H1 (cell line): Measurements from ENCODE around the gene E2F1. TPM values are rescaled to one million over a fixed set of nuclear protein-coding genes. Genes with fewer than 3 reads are reported as not detected.

Experiments used
- CHD2 ChIP-seq: IDR thresholded peaks from 2 replicates; pipeline ENCODE4 v1.6.1; 2012; ENCODE audit warnings: low read length, improper control_type of control experiment
- EGR1 ChIP-seq: IDR thresholded peaks from 2 replicates; pipeline ENCODE4 v1.6.1; 2011; ENCODE audit warnings: low read depth, low read length, borderline replicate concordance
- HDAC2 ChIP-seq, 2 experiments: fragments of 300-600 bp in 1 of 2; sonication (generic) in 1 of 2; IDR thresholded peaks; 2 replicates each; pipeline ENCODE4 v1.6.1; 2011 to 2012; ENCODE audit warnings: low read depth in 2 of 2, low read length in 2 of 2, mild to moderate bottlenecking in 2 of 2, moderate library complexity in 2 of 2, borderline replicate concordance in 1 of 2, inconsistent platforms in 1 of 2
- POU5F1 ChIP-seq: IDR thresholded peaks from 2 replicates; pipeline ENCODE4 v1.6.1; 2011; ENCODE audit warnings: low read depth, mild to moderate bottlenecking, low read length, moderate library complexity
- SUZ12 ChIP-seq: fragments of 200-600 bp; sonication (generic); IDR thresholded peaks from 2 replicates; pipeline ENCODE4 v1.6.1; 2012; ENCODE audit warnings: mild to moderate bottlenecking, inconsistent platforms, low read length, moderate library complexity, mixed read lengths
- polyA plus RNA-seq, 7 experiments: library from polyadenylated mRNA; depleted of rRNA in 3 of 7; stranded (reverse) in 5 of 7; unstranded in 2 of 7; fragments of >200 nt in 5 of 7; fragments of 200-250 nt in 2 of 7; gene quantifications; 1 replicate in 5 of 7; 2 replicates in 1 of 7; 4 replicates in 1 of 7; pipeline versions ENCODE4 v1.2.1 to v1.2.3, GENCODE V29; 2011 to 2013; ENCODE audit warnings: missing spikeins in 2 of 7, mixed read lengths in 2 of 7
- total RNA-seq: library from RNA; stranded (reverse); fragmentation: NEBNext Ultra II Directional; extraction: Animal tissue kit (Norgen Biotek cat#: 25700); gene quantifications from 2 replicates; pipeline ENCODE4 v1.2.1, GENCODE V29; 2021
- TF ChIP-seq, protein P1 (sequence below): fragments of 300-600 bp; sonication (generic); IDR thresholded peaks from 2 replicates; pipeline ENCODE4 v1.7.1; 2012; ENCODE audit warnings: low read length, moderate library complexity, mild to moderate bottlenecking, inconsistent platforms; ENCODE audit not compliant: insufficient replicate concordance

E2F1 gene
- total and polyA plus RNA-seq, 2 of the 8 experiments (the other 6 are each of a cell fraction or from before 2014, with no cell fraction given), result 33.4 to 35.8 TPM

DNA sequence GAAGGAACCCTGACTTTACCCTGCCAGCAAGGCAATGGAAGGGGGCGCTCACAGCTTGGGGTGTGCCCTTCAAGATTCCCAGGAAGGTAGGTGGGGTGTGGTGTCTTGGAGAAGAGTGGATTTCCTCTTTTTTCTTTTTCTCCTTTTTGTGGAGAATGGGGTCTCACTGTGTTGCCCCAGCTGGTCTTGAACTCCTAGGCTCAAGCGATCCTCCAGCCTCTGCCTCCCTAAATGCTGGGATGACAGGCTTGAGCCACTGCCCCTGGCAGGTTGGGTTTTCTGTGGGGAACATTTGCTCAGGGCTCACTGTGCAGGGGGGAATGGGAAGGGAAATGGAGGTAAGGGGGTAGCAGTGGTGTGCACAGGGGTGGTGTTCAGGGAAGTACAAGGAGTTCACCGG lies 41.6 kb upstream of the E2F1 start (continued):
- TF ChIP-seq, protein P1, sequence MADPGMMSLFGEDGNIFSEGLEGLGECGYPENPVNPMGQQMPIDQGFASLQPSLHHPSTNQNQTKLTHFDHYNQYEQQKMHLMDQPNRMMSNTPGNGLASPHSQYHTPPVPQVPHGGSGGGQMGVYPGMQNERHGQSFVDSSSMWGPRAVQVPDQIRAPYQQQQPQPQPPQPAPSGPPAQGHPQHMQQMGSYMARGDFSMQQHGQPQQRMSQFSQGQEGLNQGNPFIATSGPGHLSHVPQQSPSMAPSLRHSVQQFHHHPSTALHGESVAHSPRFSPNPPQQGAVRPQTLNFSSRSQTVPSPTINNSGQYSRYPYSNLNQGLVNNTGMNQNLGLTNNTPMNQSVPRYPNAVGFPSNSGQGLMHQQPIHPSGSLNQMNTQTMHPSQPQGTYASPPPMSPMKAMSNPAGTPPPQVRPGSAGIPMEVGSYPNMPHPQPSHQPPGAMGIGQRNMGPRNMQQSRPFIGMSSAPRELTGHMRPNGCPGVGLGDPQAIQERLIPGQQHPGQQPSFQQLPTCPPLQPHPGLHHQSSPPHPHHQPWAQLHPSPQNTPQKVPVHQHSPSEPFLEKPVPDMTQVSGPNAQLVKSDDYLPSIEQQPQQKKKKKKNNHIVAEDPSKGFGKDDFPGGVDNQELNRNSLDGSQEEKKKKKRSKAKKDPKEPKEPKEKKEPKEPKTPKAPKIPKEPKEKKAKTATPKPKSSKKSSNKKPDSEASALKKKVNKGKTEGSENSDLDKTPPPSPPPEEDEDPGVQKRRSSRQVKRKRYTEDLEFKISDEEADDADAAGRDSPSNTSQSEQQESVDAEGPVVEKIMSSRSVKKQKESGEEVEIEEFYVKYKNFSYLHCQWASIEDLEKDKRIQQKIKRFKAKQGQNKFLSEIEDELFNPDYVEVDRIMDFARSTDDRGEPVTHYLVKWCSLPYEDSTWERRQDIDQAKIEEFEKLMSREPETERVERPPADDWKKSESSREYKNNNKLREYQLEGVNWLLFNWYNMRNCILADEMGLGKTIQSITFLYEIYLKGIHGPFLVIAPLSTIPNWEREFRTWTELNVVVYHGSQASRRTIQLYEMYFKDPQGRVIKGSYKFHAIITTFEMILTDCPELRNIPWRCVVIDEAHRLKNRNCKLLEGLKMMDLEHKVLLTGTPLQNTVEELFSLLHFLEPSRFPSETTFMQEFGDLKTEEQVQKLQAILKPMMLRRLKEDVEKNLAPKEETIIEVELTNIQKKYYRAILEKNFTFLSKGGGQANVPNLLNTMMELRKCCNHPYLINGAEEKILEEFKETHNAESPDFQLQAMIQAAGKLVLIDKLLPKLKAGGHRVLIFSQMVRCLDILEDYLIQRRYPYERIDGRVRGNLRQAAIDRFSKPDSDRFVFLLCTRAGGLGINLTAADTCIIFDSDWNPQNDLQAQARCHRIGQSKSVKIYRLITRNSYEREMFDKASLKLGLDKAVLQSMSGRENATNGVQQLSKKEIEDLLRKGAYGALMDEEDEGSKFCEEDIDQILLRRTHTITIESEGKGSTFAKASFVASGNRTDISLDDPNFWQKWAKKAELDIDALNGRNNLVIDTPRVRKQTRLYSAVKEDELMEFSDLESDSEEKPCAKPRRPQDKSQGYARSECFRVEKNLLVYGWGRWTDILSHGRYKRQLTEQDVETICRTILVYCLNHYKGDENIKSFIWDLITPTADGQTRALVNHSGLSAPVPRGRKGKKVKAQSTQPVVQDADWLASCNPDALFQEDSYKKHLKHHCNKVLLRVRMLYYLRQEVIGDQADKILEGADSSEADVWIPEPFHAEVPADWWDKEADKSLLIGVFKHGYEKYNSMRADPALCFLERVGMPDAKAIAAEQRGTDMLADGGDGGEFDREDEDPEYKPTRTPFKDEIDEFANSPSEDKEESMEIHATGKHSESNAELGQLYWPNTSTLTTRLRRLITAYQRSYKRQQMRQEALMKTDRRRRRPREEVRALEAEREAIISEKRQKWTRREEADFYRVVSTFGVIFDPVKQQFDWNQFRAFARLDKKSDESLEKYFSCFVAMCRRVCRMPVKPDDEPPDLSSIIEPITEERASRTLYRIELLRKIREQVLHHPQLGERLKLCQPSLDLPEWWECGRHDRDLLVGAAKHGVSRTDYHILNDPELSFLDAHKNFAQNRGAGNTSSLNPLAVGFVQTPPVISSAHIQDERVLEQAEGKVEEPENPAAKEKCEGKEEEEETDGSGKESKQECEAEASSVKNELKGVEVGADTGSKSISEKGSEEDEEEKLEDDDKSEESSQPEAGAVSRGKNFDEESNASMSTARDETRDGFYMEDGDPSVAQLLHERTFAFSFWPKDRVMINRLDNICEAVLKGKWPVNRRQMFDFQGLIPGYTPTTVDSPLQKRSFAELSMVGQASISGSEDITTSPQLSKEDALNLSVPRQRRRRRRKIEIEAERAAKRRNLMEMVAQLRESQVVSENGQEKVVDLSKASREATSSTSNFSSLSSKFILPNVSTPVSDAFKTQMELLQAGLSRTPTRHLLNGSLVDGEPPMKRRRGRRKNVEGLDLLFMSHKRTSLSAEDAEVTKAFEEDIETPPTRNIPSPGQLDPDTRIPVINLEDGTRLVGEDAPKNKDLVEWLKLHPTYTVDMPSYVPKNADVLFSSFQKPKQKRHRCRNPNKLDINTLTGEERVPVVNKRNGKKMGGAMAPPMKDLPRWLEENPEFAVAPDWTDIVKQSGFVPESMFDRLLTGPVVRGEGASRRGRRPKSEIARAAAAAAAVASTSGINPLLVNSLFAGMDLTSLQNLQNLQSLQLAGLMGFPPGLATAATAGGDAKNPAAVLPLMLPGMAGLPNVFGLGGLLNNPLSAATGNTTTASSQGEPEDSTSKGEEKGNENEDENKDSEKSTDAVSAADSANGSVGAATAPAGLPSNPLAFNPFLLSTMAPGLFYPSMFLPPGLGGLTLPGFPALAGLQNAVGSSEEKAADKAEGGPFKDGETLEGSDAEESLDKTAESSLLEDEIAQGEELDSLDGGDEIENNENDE, result no peak
- no peak for TF ChIP-seq SUZ12
- TF ChIP-seq HDAC2 (IDR thresholded peaks at IDR 0.05; ENCODE audit: borderline replicate concordance in 1 of 2, low read depth in 2 of 2, low read length in 2 of 2), result no peak
- no peak for TF ChIP-seq EGR1
- no peak for TF ChIP-seq CHD2
- no peak for TF ChIP-seq POU5F1
- TF ChIP-seq, all 59 proteins: peak for 0
